ENCODE measurements around the gene SIGLEC11.

GRCh38 chr19:49940482-49940791 lies 20.5 kb downstream of the SIGLEC11 start:
- no peak for TF ChIP-seq CTCF (IDR thresholded peaks at IDR 0.05; ENCODE audit: insufficient read depth, low read length, poor library complexity, severe bottlenecking)
- TF ChIP-seq EZH2phosphoT487 (conservative IDR thresholded peaks at IDR 0.05; ENCODE audit: low read length), result no peak

All from SU-DHL-6 (cell line).